ENCODE data around the gene STAM.
"Not testable (repeated sequence)": the region's sequence is repeated elsewhere in the genome, so short reads cannot be mapped to it uniquely, and the experiment has no call there.

STAM gene

DNA sequence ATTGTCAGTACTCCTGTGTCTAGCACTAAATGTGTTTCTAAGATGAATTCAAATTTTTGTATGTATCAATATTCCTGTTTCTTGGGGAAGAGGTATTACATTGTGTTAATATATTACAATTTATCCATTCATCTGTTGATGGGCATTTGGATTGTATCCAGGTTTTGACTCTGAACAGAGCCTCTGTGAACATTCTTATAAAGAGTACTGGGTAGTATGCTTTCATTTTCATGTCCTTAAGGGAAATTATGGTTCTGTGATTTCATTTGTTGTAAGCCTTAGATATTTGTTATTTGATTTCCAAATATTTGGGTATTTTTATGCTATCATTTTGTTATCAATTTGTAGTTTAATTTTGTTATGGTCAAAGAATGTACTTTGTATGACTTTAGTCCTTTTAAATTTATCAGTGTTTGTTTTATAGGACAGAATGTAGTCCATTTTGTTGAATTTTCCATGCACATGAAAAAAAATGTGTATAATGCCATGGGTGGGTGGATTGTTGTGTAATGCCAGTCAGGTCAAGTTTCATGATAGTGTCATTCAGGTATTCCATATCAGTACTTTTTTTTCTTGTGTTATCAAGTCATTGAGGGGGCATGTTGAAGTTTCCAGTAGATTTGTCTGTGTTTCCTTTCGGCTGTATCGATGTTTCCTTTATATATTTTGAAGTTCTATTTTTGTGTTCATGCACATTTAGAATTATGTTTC is 38.4 kb downstream of the STAM start:
- no peak for DNase-seq

DNA sequence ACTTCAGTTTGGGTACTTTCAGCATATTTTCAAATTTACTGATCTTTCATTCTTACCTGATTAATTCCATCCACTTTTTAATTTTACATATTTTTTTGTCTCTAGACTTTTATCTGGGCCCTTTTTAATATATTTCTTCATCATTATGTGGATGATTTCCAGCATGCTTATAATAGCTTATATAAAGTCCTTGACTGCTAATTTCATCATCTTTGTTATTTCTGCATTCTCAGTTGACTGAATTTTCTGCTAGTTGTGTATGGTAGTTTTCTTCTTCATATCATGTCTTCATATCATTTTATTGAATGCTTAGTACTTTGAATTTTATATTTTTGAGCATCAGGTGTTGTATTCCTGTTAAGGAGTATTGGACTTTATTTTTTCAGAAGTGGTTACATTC is 39.6 kb downstream of the STAM start:
- DNase-seq: no peak

DNA sequence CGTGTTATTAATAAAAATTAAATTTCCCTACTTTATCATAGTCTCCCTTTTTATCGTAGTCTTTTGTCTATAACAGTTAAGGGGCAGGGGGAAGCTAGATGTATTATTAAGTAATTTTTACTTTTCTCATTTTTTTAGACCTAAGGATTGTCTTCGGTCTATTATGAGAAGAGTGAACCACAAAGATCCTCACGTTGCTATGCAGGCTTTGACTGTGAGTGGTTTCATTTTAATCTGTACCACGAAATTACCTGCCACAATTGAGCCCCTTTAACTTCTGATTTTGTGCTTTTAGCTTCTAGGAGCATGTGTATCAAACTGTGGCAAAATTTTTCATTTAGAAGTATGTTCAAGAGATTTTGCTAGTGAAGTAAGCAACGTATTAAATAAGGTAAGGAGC is 40.6 kb downstream of the STAM start:
- no peak for DNase-seq

DNA sequence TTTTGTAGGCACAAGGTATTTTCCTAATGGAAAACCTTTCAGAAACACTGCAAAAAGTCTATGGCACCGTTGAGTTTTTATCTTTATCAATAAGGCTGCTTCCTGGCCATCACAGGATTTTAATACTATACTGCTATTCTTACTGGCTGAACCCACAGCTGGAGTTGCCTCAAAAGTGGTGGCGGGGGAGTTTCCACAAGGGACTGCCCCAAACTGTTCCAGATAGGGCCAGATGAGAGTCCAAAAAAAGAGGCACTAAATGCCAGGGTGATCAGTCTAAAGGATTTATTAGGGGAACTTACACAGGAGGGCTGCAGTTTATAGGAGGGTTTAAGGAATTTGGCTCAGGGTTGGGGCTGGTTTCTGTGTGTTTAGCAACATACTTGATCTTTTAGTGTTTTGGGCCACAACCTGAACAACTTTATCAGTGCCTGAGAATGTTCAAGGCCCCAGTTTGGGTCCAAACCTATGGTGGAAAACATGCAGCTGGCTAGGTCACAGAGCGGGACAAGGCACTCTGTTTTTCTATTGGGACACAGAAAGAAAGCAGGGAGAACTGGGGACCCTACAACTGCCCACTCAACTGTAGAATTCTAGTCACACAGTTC is 41.4 kb downstream of the STAM start:
- no peak for DNase-seq

DNA sequence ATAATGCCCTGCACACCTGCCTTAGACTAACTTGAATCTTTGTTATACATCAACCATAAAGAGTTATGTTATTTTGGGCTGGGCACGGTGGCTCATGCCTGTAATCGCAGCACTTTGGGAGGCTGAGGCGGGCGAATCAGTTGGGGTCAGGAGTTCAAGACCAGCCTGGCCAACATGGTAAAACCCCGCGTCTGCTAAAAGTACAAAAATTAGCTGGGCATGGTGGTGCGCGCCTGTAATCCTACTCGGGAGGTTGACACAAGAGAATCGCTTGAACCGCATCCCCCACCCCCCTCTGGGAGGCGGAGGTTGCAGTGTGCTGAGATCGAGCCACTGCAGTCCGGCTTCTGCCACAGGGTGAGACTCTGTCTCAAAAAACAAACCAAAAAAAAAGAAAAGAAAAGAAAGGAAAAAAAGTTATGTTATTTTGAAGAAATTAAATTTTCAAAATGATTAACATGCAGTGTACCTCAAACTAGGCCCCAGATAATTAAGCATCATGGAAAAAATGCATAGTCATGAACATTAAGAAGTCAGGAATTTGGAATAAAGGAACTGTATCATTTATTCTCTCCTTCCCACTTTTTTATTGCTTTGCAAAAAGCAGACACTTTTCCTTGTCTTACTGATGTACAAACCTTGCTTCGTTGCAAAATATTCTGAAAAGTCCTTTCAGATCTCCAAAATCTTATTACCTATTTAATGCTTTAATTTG is 43.3 kb downstream of the STAM start:
- DNase-seq: no peak

DNA sequence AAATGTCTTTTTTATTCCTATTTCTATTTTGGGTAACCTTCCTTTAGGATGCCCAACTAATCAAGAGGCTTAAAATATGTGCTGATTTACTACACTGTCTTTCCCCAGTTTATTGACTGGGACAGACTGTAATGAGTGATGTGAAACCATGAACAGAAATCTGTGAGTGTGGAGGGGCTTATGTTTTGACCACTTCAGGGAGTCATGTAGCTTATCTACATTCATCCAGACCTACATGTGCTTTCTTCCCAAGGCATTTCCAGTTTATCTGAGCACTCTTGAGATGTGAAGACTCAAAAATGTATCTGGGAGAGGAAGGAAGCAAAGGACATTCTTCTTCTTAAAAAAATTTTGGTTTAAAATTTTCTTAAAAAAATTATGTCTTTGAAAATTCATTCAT is 45.2 kb downstream of the STAM start:
- DNase-seq: no peak

DNA sequence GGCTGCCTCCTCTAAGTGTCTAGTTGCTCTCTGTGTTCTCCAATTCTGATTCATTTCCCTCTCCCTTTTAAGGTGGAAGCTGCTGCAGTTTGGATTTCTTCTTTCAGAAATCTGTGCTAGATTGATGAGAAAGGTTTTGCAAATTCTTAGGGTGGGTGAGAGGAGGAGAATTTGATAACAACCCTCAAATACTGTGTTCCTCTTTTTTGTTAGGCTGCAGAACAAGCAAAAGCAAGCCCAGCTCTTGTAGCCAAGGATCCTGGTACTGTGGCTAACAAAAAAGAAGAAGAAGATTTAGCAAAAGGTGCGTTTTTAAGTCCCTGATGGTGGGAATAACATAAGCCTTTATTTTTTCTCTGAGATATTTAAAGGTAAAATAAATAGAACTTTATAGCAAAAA is 49.1 kb downstream of the STAM start:
- no peak for DNase-seq

DNA sequence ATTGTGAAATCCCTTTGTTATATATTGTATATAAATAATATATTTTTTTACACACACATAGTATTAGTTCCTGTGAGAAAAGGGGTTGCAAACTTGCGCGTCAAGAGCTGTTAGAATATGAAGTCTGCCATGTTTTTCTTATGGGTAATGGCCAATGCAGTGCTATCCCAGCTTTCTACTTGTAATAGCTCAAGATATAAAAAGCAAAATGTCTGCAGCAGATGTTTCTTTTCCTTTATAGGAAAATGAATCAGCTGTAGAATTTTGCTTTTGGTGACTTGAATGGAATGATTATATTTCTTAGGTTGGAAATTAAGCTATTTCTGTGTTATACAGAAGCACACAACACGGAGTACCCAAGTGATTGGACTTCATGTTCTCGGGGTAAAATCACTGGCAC is 54.7 kb downstream of the STAM start:
- no peak for DNase-seq

DNA sequence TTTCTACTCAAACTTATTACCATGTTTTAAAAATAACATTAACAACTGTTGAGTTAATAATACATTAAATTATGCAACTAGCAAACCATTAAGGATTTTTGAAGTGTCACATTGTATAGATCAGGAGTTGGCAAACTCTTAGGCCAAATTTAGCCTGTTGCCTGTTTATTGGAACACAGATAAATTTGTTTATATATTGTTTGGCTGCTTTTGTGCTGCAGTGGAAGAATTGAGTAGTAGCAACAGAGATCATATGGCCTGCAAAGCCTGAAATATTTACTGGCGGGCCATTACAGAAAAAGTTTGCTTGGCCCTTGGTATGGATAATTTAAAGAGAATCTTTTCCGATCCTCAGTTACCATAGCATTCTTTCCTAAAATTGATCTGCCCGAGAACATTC is 57.4 kb downstream of the STAM start:
- no peak for DNase-seq

DNA sequence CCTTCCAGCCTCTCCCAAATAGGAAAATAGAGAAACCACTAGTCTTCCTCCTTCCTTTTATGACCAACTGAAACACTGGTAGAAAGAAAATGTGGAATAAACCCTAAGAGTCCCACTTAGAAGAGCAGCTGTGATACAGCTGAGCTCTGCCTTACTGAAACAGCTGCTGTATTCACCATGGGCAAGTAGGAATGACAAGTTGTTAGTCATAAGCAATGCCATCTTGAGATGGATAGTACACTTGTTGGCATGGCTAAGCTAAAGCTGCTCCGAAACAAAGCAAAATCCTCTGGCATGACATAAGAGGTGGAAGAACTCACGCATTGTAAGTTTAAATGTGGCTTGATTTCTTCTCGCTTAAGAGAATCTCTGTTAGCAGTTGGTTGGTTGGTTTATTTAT is 59.8 kb downstream of the STAM start:
- DNase-seq: no peak

DNA sequence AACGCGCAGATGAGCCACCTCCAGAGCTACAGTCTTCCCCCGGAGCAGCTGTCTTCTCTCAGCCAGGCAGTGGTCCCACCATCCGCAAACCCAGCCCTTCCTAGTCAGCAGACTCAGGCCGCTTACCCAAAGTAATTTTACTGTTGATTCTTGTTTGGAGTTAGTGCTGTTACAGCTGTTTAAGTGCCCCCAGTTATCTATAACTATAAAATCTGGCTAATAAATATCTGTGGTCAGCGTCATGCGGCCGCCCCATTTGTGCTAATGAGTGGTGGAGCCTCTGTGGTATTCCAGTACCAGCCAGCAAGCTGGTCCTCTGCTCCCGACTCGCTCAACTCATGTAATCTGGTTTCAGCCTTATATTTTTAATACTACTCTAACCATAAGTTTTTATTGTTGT is 64.9 kb downstream of the STAM start:
- DNase-seq: no peak

DNA sequence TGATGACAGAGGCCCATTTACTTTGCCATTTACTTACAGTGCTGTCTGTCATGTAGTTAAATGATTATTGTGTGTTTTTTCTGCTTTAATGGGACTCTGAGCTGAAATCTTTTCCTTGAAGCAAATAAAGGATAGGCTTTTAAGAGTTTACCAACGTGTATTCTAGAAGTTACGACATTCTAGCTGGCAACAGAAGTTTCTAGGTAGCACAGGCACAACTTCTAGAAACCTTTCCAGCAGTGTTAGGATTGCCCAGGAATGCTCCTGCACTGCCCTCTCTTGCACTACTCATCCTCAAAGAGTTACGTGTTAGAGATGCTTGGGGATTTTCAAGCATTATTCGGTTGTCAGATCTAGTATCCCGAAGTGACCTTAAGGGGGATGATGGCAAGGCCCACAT is 65.5 kb downstream of the STAM start:
- DNase-seq: no peak

DNA sequence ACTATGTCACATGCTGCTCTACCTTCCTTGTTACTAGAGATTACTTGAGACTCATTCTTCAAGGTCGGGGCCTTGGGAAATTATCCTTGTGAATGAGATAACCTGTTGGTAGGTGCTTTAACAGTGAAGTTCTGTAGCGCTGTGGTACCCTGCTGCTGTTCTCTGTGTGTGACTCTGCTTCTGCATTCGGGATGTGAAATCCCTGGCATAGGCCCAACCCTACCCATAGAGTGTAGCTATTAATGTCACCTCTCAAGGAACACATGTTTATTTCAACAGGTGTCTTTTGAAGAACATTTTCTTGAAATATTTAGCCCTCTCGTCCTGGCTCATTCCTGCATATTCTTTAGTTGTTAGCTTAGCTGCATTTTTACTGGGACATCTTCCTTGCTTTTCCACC is 66.2 kb downstream of the STAM start:
- DNase-seq: no peak

DNA sequence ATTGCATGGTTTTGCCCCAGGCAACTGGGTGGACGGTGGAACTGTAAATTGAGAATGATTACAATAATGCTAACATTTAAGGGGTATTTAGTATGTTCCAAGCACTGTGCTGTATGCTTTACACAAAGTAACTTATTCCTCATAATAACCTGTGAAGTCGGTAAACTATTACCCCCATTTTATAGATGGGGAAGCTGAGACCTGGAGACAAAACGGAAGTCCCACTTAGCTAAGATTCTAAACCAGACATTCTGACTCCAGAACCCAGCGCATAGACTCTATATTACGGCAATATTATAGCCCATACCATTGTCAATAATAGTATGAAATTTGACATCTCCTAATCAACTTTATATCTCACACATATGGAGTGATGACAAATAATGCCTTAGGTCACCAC is 68.1 kb downstream of the STAM start:
- no peak for DNase-seq

DNA sequence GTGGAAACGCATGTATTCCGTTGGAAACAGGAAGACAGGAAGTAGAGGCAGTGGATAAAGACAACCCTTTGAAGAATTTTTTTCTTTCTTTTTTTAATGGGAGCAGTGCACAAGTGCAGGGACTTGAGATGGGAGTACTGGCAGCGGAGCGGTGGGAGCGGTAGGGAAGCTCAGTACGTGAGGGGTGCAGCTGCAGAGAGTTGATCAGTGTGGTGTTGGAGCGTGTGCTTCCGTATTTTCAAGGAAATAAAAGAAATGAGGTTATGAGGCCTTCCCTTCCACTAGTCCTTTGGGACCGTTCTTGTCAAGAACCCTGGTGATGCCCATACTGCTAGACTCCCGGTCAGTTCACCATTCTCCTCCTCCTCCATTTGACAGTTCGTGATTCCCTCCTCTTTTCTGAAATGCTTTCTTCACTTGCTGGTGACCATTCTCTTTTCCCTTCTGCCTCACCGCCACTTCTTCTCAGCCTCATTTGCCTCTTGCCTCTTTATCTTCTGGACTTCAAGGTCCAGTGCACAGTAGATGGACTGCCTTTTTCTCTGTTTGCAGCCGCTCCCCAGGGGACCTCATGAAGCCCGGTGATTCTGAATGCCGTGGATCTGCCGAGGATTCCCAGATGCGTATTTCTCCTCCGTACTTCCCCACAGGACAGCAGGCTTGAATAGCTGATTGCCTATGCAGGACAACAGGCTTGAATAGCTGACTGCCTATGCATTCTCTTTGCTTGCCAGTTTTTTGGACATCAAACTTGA is 68.9 kb downstream of the STAM start:
- no peak for DNase-seq

DNA sequence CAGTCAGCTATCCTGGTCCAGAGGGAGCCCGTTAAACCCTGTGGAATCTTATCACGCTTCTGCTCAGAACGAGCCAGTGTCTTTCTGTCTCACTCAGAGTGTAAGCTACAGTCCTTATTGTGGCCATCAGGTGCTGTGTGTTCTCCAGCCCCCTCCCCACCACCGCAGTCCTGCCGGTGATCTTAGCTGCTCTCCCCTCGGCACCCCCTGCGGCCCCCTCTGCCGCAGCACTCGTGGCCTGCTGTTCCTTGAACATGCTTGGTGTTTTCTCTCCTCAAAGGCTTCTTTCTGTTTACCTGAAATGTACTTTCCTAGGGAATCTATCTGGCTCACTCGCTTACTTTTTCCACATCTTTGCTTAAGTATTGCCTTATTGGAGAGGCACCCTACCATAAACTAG is 69.8 kb downstream of the STAM start:
- no peak for DNase-seq

DNA sequence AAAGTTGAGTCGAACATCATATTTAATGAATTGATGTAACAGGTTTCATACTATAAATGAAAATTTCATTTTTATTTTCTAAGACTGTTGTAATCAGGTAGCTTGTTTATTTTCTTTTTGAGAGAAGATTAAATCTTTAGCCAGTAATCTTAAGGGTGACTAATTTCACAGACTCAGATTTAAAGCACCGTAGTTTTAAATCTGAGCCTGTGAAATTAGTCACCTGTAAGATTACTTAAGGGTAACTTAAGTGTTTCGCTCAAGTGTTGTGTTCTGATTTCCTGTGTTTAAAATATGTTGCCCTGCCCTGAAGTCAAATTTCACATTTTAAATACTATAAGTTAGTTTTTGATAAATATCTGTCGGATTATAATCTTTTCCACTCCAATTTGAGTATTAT is 72.2 kb downstream of the STAM start:
- no peak for DNase-seq

DNA sequence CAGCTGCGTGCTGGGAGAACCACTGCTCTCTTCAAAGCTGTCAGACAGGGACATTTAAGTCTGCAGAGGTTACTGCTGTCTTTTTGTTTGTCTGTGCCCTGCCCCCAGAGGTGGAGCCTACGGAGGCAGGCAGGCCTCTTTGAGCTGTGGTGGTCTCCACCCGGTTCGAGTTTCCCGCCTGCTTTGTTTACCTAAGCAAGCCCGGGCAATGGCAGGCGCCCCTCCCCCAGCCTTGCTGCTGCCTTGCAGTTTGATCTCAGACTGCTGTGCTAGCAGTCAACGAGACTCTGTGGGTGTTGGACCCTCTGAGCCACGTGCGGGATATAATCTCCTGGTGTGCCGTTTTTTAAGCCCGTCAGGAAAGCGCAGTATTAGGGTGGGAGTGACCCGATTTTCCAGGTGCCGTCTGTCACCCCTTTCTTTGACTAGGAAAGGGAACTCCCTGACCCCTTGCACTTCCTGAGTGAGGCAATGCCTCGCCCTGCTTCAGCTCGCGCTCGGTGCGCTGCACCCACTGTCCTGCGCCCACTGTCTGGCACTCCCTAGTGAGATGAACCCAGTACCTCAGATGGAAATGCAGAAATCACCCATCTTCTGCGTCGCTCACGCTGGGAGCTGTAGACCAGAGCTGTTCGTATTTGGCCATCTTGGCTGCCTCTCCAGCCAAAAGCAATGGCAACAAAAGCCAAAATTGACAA is 78.5 kb downstream of the STAM start:
- DNase-seq: not testable (repeated sequence)

DNA sequence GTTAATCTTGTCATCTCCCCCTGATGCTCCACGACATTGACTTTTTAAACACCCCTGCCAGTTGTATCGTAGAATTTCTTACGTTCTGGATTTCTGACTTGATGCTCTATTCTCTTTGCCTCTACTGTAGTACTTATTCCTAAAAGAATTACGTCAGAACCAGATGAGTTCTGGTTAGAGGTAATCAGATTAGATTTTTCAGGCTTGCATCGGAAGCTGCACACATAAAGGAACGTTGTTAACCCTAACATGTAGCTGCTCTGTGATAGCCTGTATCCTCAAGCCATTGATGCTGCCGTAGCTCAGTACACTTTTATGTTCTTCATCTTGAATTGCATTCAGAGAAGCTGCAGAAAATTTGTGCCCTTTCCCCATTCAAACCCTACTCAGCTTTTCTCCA is 81.8 kb downstream of the STAM start:
- no peak for DNase-seq

DNA sequence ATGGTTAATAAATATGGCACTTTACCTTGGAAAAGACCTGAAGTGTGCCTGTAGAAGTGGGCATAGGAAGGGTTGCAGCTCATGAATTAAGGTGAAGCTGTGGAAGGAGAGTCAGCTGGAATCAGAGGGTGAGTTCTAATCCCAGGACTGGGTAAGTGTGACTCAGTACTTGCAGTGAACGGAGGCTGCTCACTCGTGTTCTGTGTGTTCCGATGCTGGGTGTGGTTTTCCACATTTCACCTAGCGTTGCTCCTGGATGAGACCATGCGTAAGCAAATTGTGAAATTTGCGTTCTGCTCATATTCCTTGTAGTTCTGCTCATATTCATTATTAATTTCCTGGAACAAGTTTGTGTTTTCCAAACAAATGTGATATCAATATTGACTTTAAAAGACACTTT is 85.7 kb downstream of the STAM start:
- no peak for DNase-seq

DNA sequence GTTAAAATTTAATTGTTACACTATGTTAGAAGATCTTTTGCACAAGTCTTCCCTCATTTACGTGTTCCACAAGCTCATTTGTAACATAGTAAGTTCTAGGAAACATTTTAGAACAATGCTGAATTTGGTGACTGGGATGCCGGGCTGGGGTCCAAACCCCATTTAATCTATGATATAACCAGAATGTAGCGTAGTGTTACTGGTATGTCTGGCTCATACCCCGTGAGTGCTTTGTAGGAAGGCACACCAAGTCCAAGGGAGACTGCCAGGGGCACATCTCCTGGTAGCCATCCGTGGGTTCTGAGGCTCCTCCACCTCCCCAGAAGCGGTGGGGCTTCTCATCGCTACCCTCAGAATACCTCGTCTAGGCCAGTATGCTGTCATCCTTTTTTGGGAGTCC is 86.7 kb downstream of the STAM start:
- DNase-seq: no peak

DNA sequence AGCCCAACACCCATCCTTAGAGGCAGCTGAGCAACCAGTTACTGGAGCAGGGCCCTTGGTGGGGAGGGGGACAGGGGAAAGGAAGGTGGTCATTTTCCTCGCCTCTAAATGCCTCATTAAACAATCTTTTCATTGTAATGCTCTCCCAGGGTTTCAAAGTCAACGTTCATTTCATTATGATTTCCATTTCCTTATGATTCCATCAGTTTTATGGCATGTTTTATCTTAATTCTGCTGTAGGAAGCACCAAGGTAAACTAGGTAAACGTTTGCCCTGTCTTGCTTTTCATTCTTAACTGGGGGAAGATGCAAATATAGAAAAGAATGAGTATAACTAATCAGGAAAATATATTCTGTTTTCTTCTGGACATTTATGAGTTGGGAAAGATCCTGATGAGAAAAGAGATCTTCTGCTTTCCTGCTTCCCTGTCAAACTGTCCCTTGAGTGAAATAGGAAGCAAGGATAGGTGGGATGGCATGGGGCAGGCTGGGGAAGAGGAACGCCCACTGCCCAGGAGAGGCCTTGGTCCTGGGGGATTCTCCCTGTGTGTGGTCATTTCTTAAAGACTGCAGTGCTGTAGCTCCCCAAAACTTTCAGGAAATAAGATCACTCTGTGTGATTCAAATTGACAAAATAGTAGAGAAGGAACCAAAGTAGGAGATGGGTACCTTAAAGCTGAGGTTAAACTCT is 87.5 kb downstream of the STAM start:
- DNase-seq: no peak

DNA sequence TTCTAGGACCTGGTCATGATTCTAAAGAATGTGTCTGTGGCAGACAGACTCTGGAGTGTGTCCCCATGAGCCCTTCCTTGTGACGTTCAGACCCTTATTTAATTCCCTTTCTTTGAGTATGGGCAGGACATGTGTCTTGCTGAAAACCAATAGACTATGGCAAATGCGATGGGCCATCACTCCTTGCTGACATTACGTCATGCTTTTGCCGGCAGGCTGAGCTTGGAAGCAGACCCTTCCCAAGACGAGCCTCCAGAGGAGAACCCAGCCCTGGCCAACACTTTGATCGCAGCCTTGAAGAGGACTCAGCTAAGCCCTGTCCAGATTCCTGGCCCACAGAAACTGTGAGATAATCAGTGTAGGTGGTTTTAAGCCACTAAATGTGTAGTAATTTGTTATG is 89.7 kb downstream of the STAM start:
- no peak for DNase-seq
